PC-9 (cell line): Measurements from ENCODE around the gene LY86.

ENCODE experiments used
- CTCF ChIP-seq: fragments of 200-600 bp; sonication (generic); conservative IDR thresholded peaks from 2 replicates; pipeline ENCODE4 v1.6.1; 2017; ENCODE audit warnings: mixed run types, antibody characterized with exemption, mild to moderate bottlenecking, moderate library complexity
- EZH2 ChIP-seq: fragments of 200-600 bp; sonication (generic); IDR thresholded peaks from 2 replicates; pipeline ENCODE4 v1.8.0; 2017; ENCODE audit warnings: antibody characterized with exemption, low read depth

- TF ChIP-seq CTCF (no peak), EZH2 (no peak)
Observed at GRCh38 chr6:6695625-6696276, 107.2 kb downstream of the LY86 start.
